ENCODE measurements around the gene TRIP10.
A peak's percentile ranks its signal among the peaks of the same experiment; 100 is the strongest.

The TRIP10 gene

DNA sequence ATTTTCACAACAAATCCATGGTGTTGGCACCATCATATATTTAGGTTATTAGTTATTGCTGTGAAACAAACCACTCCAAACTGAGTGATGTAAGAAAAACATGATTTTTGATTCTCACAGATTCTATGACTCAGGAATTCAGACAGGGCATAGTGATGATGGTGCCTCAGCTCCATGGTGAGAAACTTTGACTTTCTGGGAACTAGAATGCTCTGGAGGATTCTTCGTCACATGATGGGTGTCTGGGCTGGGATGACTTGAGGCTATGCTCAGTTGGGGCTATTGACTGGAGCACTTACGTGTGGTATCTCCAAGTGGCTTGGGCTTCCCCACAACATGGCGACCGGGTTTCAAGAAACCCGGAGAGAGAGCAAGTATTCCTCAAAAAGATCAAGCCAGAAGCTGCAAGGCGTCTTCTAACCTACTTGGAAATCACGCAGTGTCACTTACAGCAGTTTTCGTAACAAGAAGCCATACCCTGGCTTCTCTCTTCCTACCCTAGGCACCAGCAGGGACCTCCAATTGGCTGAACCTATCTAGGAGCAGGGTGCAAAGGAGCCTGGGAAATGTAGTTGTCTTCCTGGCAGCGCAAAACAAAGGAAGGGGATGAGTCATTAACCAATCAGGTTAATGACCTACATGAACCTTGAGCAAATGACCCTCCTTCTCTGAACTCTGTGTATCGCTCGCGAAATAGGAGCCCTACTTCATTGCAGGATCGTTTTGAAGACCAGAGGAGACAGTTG, 55.4 kb downstream of the TRIP10 start:
- no peak for TF ChIP-seq SNAI2 (CRISPR knock-in tag; IDR thresholded peaks at IDR 0.05)
- TF ChIP-seq ZNF565 (CRISPR knock-in tag; conservative IDR thresholded peaks at IDR 0.05; ENCODE audit: low read depth) = peak; percentile 73; the same call in 1 of the 2 replicates
- no peak for ATAC-seq

DNA sequence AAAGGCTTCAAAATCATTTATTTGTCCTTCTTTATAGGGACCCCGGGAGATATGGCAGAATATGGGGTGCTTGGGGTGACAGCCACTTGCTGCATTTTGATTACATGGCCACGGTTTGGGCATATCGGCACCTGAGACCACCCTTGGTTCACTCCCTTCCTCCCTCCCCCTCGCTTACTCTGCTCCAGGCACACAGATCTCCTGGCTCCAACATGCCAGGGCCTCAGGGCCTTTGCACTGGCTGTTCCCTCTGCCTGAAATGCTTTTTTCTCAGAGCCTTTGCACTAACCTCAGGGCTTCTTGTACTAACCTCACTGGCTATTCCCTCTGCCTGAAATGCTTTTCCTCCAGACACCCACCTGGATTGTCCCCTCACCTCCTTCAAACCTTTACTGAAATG, 56.8 kb downstream of the TRIP10 start:
- TF ChIP-seq CSDC2 (CRISPR knock-in tag; IDR thresholded peaks at IDR 0.05) (no peak), ZNF8 (CRISPR knock-in tag; IDR thresholded peaks at IDR 0.05) (no peak), BACH2 (CRISPR knock-in tag; IDR thresholded peaks at IDR 0.05; ENCODE audit: borderline replicate concordance) (no peak), ZFP30 (CRISPR knock-in tag; IDR thresholded peaks at IDR 0.05) (no peak), GLIS3 (CRISPR knock-in tag; IDR thresholded peaks at IDR 0.05) (no peak), PPARA (CRISPR knock-in tag; IDR thresholded peaks at IDR 0.05; ENCODE audit: borderline replicate concordance) (no peak), TOX (CRISPR knock-in tag; IDR thresholded peaks at IDR 0.05; ENCODE audit: borderline replicate concordance) (no peak), ZFP3 (CRISPR knock-in tag; IDR thresholded peaks at IDR 0.05) (no peak), ESRRG (CRISPR knock-in tag; IDR thresholded peaks at IDR 0.05) (no peak), PATZ1 (CRISPR knock-in tag; IDR thresholded peaks at IDR 0.05; ENCODE audit: borderline replicate concordance) (no peak), ARNTL (CRISPR knock-in tag; IDR thresholded peaks at IDR 0.05; ENCODE audit: borderline replicate concordance, low read depth) (no peak), ZC3H10 (CRISPR knock-in tag; IDR thresholded peaks at IDR 0.05) (no peak), TCF4 (CRISPR knock-in tag; IDR thresholded peaks at IDR 0.05; ENCODE audit: borderline replicate concordance) (no peak), RARB (CRISPR knock-in tag; IDR thresholded peaks at IDR 0.05) (no peak)
- TF ChIP-seq, protein P1, sequence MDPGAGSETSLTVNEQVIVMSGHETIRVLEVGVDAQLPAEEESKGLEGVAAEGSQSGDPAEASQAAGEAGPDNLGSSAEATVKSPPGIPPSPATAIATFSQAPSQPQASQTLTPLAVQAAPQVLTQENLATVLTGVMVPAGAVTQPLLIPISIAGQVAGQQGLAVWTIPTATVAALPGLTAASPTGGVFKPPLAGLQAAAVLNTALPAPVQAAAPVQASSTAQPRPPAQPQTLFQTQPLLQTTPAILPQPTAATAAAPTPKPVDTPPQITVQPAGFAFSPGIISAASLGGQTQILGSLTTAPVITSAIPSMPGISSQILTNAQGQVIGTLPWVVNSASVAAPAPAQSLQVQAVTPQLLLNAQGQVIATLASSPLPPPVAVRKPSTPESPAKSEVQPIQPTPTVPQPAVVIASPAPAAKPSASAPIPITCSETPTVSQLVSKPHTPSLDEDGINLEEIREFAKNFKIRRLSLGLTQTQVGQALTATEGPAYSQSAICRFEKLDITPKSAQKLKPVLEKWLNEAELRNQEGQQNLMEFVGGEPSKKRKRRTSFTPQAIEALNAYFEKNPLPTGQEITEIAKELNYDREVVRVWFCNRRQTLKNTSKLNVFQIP (CRISPR knock-in tag; IDR thresholded peaks at IDR 0.05; ENCODE audit: borderline replicate concordance, low read depth) = no peak
- TF ChIP-seq, protein P2, sequence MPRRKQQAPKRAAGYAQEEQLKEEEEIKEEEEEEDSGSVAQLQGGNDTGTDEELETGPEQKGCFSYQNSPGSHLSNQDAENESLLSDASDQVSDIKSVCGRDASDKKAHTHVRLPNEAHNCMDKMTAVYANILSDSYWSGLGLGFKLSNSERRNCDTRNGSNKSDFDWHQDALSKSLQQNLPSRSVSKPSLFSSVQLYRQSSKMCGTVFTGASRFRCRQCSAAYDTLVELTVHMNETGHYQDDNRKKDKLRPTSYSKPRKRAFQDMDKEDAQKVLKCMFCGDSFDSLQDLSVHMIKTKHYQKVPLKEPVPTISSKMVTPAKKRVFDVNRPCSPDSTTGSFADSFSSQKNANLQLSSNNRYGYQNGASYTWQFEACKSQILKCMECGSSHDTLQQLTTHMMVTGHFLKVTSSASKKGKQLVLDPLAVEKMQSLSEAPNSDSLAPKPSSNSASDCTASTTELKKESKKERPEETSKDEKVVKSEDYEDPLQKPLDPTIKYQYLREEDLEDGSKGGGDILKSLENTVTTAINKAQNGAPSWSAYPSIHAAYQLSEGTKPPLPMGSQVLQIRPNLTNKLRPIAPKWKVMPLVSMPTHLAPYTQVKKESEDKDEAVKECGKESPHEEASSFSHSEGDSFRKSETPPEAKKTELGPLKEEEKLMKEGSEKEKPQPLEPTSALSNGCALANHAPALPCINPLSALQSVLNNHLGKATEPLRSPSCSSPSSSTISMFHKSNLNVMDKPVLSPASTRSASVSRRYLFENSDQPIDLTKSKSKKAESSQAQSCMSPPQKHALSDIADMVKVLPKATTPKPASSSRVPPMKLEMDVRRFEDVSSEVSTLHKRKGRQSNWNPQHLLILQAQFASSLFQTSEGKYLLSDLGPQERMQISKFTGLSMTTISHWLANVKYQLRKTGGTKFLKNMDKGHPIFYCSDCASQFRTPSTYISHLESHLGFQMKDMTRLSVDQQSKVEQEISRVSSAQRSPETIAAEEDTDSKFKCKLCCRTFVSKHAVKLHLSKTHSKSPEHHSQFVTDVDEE (CRISPR knock-in tag; IDR thresholded peaks at IDR 0.05) = no peak
- TF ChIP-seq, protein P3, sequence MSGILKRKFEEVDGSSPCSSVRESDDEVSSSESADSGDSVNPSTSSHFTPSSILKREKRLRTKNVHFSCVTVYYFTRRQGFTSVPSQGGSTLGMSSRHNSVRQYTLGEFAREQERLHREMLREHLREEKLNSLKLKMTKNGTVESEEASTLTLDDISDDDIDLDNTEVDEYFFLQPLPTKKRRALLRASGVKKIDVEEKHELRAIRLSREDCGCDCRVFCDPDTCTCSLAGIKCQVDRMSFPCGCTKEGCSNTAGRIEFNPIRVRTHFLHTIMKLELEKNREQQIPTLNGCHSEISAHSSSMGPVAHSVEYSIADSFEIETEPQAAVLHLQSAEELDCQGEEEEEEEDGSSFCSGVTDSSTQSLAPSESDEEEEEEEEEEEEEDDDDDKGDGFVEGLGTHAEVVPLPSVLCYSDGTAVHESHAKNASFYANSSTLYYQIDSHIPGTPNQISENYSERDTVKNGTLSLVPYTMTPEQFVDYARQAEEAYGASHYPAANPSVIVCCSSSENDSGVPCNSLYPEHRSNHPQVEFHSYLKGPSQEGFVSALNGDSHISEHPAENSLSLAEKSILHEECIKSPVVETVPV (CRISPR knock-in tag; IDR thresholded peaks at IDR 0.05) = no peak
- no peak for ATAC-seq

DNA sequence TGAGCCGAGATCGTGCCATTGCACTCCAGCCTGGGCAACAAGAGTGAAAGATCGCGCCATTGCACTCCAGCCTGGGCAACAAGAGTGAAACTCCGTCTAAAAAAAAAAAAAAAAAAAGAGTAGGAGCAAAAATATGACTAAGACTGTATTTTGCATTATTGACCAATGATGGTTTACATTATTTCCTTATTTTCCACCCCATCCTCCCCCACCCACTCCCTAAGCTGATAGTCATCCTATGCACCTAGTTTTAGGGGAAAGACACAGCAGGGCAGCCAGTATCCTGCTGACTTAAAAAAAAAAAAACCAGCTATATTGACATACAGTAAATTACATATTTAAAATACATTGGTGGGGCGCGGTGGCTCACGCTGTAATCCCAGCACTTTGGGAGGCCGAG, 58.2 kb downstream of the TRIP10 start:
- no peak for ATAC-seq
- no peak for TF ChIP-seq ZNF70 (CRISPR knock-in tag; IDR thresholded peaks at IDR 0.05)
- no peak for TF ChIP-seq TOX (CRISPR knock-in tag; IDR thresholded peaks at IDR 0.05; ENCODE audit: borderline replicate concordance)
- TF ChIP-seq, protein P1 (CRISPR knock-in tag; IDR thresholded peaks at IDR 0.05; ENCODE audit: borderline replicate concordance, low read depth) = no peak
- TF ChIP-seq TCF4 (CRISPR knock-in tag; IDR thresholded peaks at IDR 0.05; ENCODE audit: borderline replicate concordance) = no peak
- TF ChIP-seq RARB (CRISPR knock-in tag; IDR thresholded peaks at IDR 0.05) = no peak
- TF ChIP-seq ISL1 (CRISPR knock-in tag; IDR thresholded peaks at IDR 0.05) = no peak
- TF ChIP-seq ZC3H10 (CRISPR knock-in tag; IDR thresholded peaks at IDR 0.05) = no peak
- TF ChIP-seq, protein P2 (CRISPR knock-in tag; IDR thresholded peaks at IDR 0.05) = no peak
- TF ChIP-seq CREB5 (CRISPR knock-in tag; IDR thresholded peaks at IDR 0.05; ENCODE audit: low read depth) = no peak
- no peak for TF ChIP-seq ZFP3 (CRISPR knock-in tag; IDR thresholded peaks at IDR 0.05)
- TF ChIP-seq ZNF565 (CRISPR knock-in tag; conservative IDR thresholded peaks at IDR 0.05; ENCODE audit: low read depth) = no peak
- TF ChIP-seq ZFP30 (CRISPR knock-in tag; IDR thresholded peaks at IDR 0.05) = no peak
